ENCODE results near the gene CDH23. TPM values are rescaled to one million over a fixed set of nuclear protein-coding genes. Genes with fewer than 3 reads are reported as not detected.

The CDH23 gene
- total RNA-seq, 1 donor from 2014 or later = not detected

DNA sequence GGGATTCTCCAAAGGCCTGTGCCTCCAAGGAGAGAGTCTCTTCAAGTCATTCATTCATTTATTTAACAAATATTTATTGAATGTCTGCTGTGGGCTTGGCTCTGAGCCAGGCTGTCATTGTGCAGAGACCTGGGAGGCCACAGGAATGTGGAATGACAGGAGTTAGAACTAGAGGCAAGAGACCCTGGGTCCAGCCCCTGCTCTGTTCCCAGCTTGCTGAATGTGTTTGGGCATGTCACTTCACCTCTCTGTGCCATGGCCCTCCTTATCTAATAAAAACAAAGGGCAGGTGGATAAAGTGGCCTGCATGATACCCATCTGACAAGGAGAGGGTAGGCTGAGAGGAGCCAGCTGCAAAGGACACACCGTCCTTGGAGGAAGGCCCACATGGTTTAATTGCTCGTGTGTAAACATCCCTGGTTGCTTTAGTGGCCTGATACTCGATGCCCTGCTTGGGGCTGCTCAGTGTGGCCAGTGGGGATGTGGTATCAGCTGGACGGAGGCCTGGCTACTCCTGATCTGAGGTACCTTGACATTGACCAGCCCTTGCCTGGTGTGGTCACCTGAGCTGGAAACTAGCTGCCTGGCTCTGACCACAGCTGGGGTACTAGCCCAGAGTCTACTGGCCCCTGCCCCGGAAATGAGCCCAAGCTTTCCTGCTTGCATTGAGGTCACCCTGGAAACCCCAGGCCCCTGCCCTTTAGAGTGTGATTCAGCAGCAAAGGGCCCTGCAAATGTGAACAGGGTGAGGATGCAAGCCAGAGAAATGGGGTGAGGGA, 116.2 kb downstream of the CDH23 start:
- DNase-seq (ENCODE audit: low read depth) (peak; percentile 63), FAIRE-seq (peak; percentile 64)
- TF ChIP-seq, protein P1, sequence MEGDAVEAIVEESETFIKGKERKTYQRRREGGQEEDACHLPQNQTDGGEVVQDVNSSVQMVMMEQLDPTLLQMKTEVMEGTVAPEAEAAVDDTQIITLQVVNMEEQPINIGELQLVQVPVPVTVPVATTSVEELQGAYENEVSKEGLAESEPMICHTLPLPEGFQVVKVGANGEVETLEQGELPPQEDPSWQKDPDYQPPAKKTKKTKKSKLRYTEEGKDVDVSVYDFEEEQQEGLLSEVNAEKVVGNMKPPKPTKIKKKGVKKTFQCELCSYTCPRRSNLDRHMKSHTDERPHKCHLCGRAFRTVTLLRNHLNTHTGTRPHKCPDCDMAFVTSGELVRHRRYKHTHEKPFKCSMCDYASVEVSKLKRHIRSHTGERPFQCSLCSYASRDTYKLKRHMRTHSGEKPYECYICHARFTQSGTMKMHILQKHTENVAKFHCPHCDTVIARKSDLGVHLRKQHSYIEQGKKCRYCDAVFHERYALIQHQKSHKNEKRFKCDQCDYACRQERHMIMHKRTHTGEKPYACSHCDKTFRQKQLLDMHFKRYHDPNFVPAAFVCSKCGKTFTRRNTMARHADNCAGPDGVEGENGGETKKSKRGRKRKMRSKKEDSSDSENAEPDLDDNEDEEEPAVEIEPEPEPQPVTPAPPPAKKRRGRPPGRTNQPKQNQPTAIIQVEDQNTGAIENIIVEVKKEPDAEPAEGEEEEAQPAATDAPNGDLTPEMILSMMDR (IDR thresholded peaks at IDR 0.05; ENCODE audit: insufficient read depth, low read length, severe bottlenecking) = no peak
- Histone ChIP-seq H3K27me3 (ENCODE audit: control insufficient read depth, insufficient read depth, low read length) (peaks cover 15% of the 10 kb centered on the region), H3K36me3 (ENCODE audit: control insufficient read depth, insufficient read depth, low read length) (no peaks in the 10 kb centered on the region), H3K4me3 (ENCODE audit: low read depth, low read length) (no peak overlapping the region)

DNA sequence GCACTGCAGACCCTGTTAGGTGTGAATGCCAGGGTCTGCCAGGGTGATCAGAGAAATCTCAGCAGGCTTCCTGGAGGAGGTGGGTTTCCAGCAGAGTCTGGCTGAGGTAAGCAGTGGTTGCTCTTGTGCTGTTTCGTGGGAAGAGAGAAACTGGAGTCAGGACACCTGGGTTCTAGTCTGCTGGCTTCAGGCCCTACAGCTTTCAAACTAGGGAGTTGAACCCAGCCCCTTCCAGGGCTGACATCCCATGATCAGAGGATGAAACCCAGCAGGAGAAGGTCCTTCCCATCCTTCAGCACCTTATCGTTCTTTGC, 116.8 kb downstream of the CDH23 start:
- H3K27me3 ChIP-seq (ENCODE audit: control insufficient read depth, insufficient read depth, low read length) = peaks cover 15% of the 10 kb centered on the region
- DNase-seq (ENCODE audit: low read depth) = no peak
- TF ChIP-seq, protein P1 (IDR thresholded peaks at IDR 0.05; ENCODE audit: insufficient read depth, low read length, severe bottlenecking) = no peak
- H3K4me3 ChIP-seq (ENCODE audit: low read depth, low read length) = no peak overlapping the region
- no peak for FAIRE-seq
- no peaks in the 10 kb centered on the region for H3K36me3 ChIP-seq (ENCODE audit: control insufficient read depth, insufficient read depth, low read length)

DNA sequence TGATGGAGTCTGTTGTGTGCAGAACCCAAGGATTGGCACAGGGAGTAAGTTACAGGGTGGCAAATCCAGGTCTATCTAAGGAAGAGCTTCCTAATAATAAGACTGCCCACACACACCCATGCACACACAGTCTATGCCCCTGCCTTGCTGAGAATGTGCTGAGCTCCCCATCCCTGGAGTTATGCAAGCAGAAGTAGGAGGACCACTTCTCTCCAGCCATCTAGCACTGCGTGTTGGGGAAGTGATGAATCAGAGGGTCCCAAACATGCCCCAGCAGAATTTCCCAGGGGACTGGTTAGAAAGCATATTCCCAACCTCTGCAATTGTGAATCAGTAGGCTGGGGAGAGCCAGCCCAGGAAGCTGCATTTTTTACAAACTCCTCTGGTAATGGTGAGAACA, 117.2 kb downstream of the CDH23 start:
- no peak overlapping the region for H3K4me3 ChIP-seq (ENCODE audit: low read depth, low read length)
- H3K27me3 ChIP-seq (ENCODE audit: control insufficient read depth, insufficient read depth, low read length) = peaks cover 15% of the 10 kb centered on the region
- DNase-seq (ENCODE audit: low read depth) (peak; percentile 60), FAIRE-seq (no peak)
- TF ChIP-seq, protein P1 (IDR thresholded peaks at IDR 0.05; ENCODE audit: insufficient read depth, low read length, severe bottlenecking) = no peak
- H3K36me3 ChIP-seq (ENCODE audit: control insufficient read depth, insufficient read depth, low read length) = no peaks in the 10 kb centered on the region

DNA sequence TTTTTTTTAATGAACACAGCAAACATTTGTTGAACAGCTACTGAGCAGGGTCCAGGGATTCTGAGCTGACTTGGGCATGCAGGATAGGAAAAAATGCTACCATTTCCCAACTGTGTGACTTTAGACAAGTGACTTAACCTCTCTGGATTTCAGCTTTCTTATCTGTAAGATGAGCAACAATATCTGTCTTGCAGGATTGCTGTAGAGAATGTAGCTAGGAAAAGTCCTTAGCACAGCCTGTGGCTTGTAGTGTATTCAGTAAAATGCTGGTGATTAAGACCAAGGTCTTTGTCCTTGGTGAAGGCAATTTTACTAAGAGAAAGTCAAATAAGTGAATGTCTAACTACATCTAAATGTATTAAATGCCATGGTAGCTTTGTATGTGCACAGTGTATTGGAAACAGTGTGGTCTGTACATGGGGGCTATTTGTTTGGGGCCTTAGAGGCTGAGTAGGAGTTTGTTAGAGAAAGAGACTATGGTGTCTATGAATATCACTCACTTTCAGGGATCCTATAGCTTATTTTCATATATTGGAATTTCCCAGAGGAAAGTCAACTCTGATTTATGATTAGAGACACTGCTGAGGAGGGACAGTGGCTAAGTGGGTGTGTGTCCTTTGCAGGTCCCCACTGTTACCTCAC, 118.9 kb downstream of the CDH23 start:
- DNase-seq (ENCODE audit: low read depth) (no peak), FAIRE-seq (no peak)
- Histone ChIP-seq H3K4me3 (ENCODE audit: low read depth, low read length) (no peak overlapping the region), H3K27me3 (ENCODE audit: control insufficient read depth, insufficient read depth, low read length) (peaks cover 10% of the 10 kb centered on the region), H3K36me3 (ENCODE audit: control insufficient read depth, insufficient read depth, low read length) (no peaks in the 10 kb centered on the region)
- TF ChIP-seq, protein P1 (IDR thresholded peaks at IDR 0.05; ENCODE audit: insufficient read depth, low read length, severe bottlenecking) = no peak

DNA sequence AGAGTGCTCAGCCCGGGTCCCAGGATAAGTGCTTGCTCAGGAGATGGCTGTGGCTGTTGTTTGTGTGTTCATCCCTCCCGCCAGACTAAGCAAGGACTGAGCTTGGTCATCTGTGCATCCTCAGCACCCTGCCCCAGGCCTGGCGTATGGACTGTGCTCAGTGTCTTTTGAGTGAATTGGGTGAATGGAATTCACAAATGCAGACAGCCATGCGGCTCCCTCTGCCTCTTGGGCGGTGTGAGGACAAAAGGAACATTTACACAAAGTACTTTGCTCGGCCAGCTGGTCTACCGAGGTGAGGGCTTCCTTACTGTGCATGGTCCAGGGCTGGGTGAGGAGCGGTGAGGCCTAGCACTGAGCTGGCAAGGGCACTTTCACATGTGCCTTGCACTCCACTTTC, 120.2 kb downstream of the CDH23 start:
- no peak for FAIRE-seq
- Histone ChIP-seq H3K36me3 (ENCODE audit: control insufficient read depth, insufficient read depth, low read length) (no peaks in the 10 kb centered on the region), H3K27me3 (ENCODE audit: control insufficient read depth, insufficient read depth, low read length) (peaks cover 8% of the 10 kb centered on the region), H3K4me3 (ENCODE audit: low read depth, low read length) (no peak overlapping the region)
- no peak for DNase-seq (ENCODE audit: low read depth)
- TF ChIP-seq, protein P1 (IDR thresholded peaks at IDR 0.05; ENCODE audit: insufficient read depth, low read length, severe bottlenecking) = no peak
